GM18909 (cell line): ENCODE results near the gene DACT1.

ENCODE experiments used
- ATAC-seq: cut with Tn5 transposase; IDR thresholded peaks from one replicate; pipeline ENCODE4 v1.9.1; 2021; ENCODE audit warnings: mild to moderate bottlenecking; ENCODE audit not compliant: unreplicated experiment, poor library complexity

Gene DACT1

GRCh38 chr14:58665773-58666500 lies 28.2 kb downstream of the DACT1 start:
- ATAC-seq, result no peak

DNA sequence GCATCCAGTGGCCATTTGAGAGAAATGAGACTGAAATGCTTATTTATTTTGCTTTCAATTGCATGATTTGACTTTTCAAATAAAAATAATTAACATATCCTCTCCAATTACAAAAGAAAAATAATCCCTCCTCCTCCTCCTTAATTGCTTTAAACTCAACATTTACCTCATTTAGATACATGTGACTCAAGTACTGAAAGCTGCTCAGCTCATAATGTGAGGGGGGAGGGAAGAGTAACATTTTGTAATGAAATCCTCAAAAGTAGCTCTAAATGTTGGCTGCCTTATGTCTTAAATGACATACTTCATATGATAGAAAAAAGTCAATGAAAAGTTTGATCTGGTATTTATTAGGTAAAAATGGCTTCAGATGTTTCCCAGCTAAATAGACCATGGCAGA lies 29.0 kb downstream of the DACT1 start:
- no peak for ATAC-seq

DNA sequence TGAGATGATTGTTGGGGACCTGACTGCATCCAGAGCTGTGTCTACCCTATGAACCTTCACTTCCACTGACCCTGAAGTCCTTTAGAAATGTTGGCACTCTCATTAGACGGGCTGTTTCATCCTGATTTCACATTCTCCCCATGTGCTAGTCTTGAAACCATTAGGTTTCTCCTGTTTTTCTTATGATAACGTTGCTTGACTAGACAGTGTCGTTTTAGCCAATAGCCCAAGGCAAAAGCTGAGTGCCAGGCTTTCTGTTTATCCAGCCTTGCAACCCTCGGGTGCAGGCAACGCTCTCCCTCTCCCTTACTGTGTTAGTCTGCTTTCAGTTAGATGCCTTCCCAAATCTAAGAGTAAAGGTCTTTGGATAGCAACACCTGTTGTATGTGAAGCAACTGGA lies 30.1 kb downstream of the DACT1 start:
- no peak for ATAC-seq

GRCh38 chr14:58668848-58669480 lies 31.2 kb downstream of the DACT1 start:
- ATAC-seq, result no peak

- no peak for ATAC-seq
Measured at GRCh38 chr14:58669556-58670200, 31.9 kb downstream of the DACT1 start.

- no peak for ATAC-seq
Measured at GRCh38 chr14:58671024-58671423, 33.3 kb downstream of the DACT1 start.

- ATAC-seq, result no peak
Measured at GRCh38 chr14:58671436-58671835, 33.7 kb downstream of the DACT1 start.

DNA sequence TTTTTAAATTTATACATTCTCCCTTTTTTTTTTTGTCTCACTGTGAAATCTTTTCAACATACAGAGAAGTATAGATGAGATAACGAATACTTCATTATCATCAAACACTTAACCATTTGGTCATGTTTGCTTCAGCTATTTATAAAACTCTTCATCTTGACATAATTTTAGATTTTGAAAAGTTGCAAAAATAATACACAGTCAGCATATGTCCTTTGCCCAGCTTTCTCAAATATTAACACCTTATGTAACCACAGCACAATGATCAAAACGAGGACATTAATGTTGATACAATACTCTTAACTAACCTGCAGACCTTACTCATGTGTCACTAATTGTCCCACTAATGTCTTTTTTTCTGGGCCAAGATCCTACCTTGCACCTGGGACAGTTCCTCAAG lies 36.0 kb downstream of the DACT1 start:
- ATAC-seq, result no peak

DNA sequence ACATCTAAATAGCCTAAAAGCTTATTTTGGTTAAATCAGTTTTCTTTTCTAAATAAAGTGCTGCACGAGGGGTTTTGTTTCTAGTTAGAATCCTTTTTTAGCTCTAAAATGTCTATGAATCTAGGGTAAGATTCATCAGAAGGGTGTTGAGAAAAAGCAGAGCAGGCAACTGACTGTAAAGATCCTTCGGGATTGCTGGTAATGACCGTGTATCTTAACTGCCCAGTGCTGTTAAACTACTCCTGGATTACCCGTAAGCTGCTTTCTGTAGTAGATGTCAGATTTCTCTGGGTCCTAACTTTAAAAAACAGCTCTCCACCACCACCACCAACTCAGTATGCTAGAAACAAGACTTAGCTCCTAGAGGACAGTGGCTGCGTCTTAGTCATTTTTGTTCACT lies 39.2 kb downstream of the DACT1 start:
- ATAC-seq, result no peak

DNA sequence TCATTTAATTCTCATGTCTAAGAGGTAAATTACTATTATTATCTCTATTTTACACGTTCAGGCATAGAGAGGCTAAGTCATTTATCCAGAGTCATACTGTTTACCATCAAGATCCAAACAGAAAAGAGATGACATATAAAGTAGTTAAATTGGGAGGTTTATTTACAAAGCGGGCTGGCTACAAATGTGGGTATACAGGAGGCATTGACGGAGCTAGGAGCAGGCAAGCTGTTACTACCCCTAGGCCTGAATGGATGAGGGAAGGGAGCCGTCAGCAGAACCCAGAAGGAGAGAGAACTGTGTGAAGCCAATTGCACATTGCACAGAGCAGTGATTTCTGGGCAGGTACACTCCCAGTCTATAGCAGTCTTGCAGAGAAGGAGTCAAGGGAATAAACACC lies 39.8 kb downstream of the DACT1 start:
- ATAC-seq, result no peak

GRCh38 chr14:58677996-58678395 lies 40.2 kb downstream of the DACT1 start:
- ATAC-seq, result no peak

- no peak for ATAC-seq
Measured at GRCh38 chr14:58680698-58681097, 42.9 kb downstream of the DACT1 start.

- ATAC-seq, result no peak
Measured at GRCh38 chr14:58687232-58687795, 49.6 kb downstream of the DACT1 start.

- ATAC-seq, result no peak
Measured at GRCh38 chr14:58690801-58691516, 53.2 kb downstream of the DACT1 start.

DNA sequence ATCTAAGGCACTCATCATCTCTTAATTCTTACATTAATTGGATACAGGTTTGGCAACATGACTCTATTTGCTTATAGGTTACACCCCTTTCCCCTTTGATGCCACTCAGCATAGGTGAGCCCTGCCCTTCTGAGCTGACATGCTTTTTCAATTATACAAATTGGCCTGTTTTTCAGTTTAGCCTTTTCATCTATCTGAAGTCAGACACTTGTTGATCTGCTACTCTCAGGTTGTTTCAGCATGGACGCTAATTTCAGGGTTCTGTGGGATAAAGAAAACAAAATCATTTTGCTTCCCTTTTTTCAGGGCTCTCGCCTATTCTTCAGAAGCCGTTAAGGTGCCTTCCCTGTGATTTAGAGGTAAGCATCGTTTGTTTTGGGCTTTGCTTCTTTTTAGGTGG lies 55.3 kb downstream of the DACT1 start:
- ATAC-seq, result no peak

- ATAC-seq, result no peak
Measured at GRCh38 chr14:58695514-58695913, 57.8 kb downstream of the DACT1 start.

DNA sequence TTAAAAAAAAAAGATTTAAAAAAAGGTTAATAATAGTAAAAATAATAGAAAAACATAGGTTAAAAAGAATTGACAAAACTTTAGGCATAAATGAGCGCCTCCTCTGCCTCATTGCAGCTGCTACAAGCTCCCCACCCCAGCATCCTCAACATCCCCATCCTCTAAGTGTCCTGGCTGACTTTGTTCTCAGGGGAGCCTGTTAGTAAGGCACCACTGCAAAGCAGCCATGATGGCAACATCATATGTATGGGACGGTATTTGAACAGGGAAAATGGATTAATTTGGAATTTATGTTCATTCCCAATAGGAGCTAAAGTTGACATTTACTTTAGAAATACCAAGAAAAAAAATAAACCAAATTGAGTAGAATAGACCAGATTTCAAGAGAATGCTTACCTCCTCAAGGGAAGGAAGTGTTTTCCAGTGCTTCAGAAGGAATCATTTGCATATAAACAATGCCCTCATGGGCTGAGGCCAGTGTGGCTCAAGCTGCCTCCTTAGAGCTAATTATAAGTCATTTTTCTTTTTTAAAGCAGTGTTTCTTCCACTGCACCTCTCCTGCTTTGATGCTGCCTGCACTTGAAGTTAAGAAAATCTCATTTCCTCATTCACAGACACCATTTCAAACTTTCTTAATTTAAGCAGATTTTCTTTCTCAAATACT lies 59.6 kb downstream of the DACT1 start:
- ATAC-seq, result no peak
